Measurements from ENCODE around the gene APCDD1L. TPM values are rescaled to one million over a fixed set of nuclear protein-coding genes. Genes with fewer than 3 reads are reported as not detected.

The APCDD1L gene
- total and polyA plus RNA-seq, 11 donors: 0.24 to 1.1 (median 0.60) TPM; not detected in 2

- ATAC-seq: no peak
- no peak overlapping the region for H3K27ac ChIP-seq
- no peak overlapping the region for H3K4me3 ChIP-seq
- TF ChIP-seq, protein P1, sequence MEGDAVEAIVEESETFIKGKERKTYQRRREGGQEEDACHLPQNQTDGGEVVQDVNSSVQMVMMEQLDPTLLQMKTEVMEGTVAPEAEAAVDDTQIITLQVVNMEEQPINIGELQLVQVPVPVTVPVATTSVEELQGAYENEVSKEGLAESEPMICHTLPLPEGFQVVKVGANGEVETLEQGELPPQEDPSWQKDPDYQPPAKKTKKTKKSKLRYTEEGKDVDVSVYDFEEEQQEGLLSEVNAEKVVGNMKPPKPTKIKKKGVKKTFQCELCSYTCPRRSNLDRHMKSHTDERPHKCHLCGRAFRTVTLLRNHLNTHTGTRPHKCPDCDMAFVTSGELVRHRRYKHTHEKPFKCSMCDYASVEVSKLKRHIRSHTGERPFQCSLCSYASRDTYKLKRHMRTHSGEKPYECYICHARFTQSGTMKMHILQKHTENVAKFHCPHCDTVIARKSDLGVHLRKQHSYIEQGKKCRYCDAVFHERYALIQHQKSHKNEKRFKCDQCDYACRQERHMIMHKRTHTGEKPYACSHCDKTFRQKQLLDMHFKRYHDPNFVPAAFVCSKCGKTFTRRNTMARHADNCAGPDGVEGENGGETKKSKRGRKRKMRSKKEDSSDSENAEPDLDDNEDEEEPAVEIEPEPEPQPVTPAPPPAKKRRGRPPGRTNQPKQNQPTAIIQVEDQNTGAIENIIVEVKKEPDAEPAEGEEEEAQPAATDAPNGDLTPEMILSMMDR (IDR thresholded peaks at IDR 0.05): no peak
- TF ChIP-seq POLR2A (IDR thresholded peaks at IDR 0.05): no peak
- no peaks in the 10 kb centered on the region for H3K27me3 ChIP-seq
- intact Hi-C loops (cut with DNase I): no loop called here
- peaks cover 0 to 23% (median under 1%) of the 10 kb centered on the region in 12 donors for H3K9me3 ChIP-seq
- no peaks in the 10 kb centered on the region for H3K4me1 ChIP-seq
- DNase-seq: no peak
- H3K36me3 ChIP-seq: no peaks in the 10 kb centered on the region
- WGBS, 4 donors: 86 to 88% (median 87%) methylated on average over 7 of the region's 7 CpGs
These were observed 23.0 kb downstream of the APCDD1L start for GRCh38 chr20:58492074-58492718.

GRCh38 chr20:58486207-58486606, 29.0 kb downstream of the APCDD1L start:
- TF ChIP-seq, protein P1 (IDR thresholded peaks at IDR 0.05): no peak
- no peak for TF ChIP-seq POLR2A (IDR thresholded peaks at IDR 0.05)
- no peak for DNase-seq
- no peaks in the 10 kb centered on the region for H3K36me3 ChIP-seq
- no peak overlapping the region for H3K27ac ChIP-seq
- H3K4me1 ChIP-seq: no peaks in the 10 kb centered on the region
- H3K4me3 ChIP-seq: no peak overlapping the region
- no peak for ATAC-seq
- H3K27me3 ChIP-seq: no peaks in the 10 kb centered on the region
- 25 to 38% (median 27%) methylated on average over 1 of the region's 1 CpG for WGBS, 4 donors
- intact Hi-C loops (cut with DNase I): loop anchor here in 1 of 10 donors (10.0 kb wide), 1 partner anchor 139 kb away; no protein-coding TSS in a partner anchor
- H3K9me3 ChIP-seq: peaks cover 0 to 42% (median 18%) of the 10 kb centered on the region in 12 donors

DNA sequence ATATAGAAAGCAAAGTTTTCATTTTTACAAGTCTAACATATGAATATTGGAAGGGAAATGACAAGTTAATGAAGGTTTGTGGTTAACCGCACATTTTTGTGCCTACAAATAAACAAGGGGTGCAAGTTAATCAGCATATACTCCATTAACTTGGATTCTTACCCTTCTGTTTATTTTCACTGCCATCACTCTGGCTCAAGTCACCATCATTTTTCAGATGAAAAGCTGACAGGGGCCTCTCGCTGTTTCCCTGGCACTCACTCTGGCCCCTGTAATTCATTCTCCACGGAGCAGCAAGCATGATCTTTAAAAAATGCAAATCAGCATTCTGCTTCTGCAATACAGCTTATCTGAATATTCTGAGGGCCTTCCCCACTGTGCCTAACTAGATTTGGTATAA, 29.8 kb downstream of the APCDD1L start:
- intact Hi-C loops (cut with DNase I): loop anchor here in 1 of 10 donors (10.0 kb wide), 1 partner anchor 139 kb away; no protein-coding TSS in a partner anchor
- Histone ChIP-seq H3K9me3 (peaks cover 0 to 42% (median 18%) of the 10 kb centered on the region in 12 donors), H3K36me3 (no peaks in the 10 kb centered on the region), H3K4me3 (no peak overlapping the region), H3K4me1 (peaks cover 0 to 3% (median 0%) of the 10 kb centered on the region in 12 donors), H3K27ac (no peak overlapping the region), H3K27me3 (no peaks in the 10 kb centered on the region)
- WGBS, 4 donors: 87 to 94% (median 91%) methylated on average over 3 of the region's 3 CpGs
- ATAC-seq: no peak
- no peak for DNase-seq
- no peak for TF ChIP-seq POLR2A (IDR thresholded peaks at IDR 0.05)
- TF ChIP-seq, protein P1 (IDR thresholded peaks at IDR 0.05): no peak

DNA sequence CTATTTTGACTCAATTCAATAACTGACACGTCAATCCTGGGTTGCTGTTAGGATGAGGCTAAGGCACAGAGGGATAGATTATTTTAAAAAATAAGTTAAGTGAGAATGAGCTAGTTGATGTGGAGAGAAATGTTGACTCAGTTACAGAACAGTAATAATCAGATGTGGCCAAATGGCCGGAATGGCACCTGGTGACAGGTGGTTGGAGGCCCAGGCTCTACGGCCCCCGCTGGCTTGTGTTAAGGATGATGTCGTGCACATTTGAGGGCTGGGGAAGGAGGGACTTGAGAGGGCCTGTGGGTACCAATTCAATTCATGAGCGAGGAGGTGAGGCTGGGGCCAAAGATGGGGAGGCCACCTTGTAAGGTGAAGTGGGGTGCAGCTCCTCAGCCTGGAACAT, 31.7 kb downstream of the APCDD1L start:
- TF ChIP-seq, protein P1 (IDR thresholded peaks at IDR 0.05): no peak
- no peak for TF ChIP-seq POLR2A (IDR thresholded peaks at IDR 0.05)
- Histone ChIP-seq H3K4me3 (no peak overlapping the region), H3K27me3 (no peaks in the 10 kb centered on the region), H3K27ac (no peak overlapping the region), H3K9me3 (peaks cover 0 to 38% (median 20%) of the 10 kb centered on the region in 12 donors), H3K36me3 (no peaks in the 10 kb centered on the region), H3K4me1 (peaks cover 0 to 10% (median 0%) of the 10 kb centered on the region in 12 donors)
- 87 to 94% (median 89%) methylated on average over 6 of the region's 6 CpGs for WGBS, 4 donors
- DNase-seq: no peak
- intact Hi-C loops (cut with DNase I): loop anchor here in 1 of 10 donors (10.0 kb wide), 1 partner anchor 141 kb away; no protein-coding TSS in a partner anchor
- no peak for ATAC-seq

Measured in heart left ventricle (tissue), 16 donors.